H1 (cell line): ENCODE results near the gene RNASEL. TPM values are rescaled to one million over a fixed set of nuclear protein-coding genes. Genes with fewer than 3 reads are reported as not detected.

Source experiments
- CTCF ChIA-PET: fragments of 300-600 bp; sonication (Branson Sonifier 250); formaldehyde crosslinking; loops from one replicate; lab custom pipeline; 2021; ENCODE audit not compliant: partially characterized antibody; lab: Charles Lee
- POLR2A ChIA-PET: fragments of 300-600 bp; sonication (Branson Sonifier 250); formaldehyde crosslinking; loops from one replicate; lab custom pipeline; 2021; ENCODE audit warnings: inconsistent platforms; ENCODE audit not compliant: partially characterized antibody; lab: Charles Lee
- DNase-seq, 2 experiments: peaks; one replicate each; pipeline versions ENCODE4 v3.0.0 to v3.0.0-alpha.2; 2010 to 2022; ENCODE audit warnings: low spot score in 2 of 2, low read depth in 1 of 2, mixed read lengths in 1 of 2
- FAIRE-seq: peaks from 2 replicates; lab custom pipeline; 2011; peaks lifted over from hg19 to GRCh38; lab: Jason Lieb, UNC
- H2AFZ ChIP-seq: 2 replicates; pipeline ENCODE4 v1.8.1; 2012; ENCODE audit warnings: low read length, inconsistent platforms
- H2AK5ac ChIP-seq: 2 replicates; pipeline ENCODE4 v1.6.1; 2013; ENCODE audit warnings: low read depth, low read length
- H2BK120ac ChIP-seq: replicated peaks from 2 replicates; pipeline ENCODE3; 2013; ENCODE audit warnings: low read depth, low read length, inconsistent platforms
- H2BK12ac ChIP-seq: 2 replicates; pipeline ENCODE4 v1.6.1; 2013; ENCODE audit warnings: low read depth, low read length
- H2BK15ac ChIP-seq: 2 replicates; pipeline ENCODE4 v1.6.1; 2013; ENCODE audit warnings: low read length
- H2BK20ac ChIP-seq: 2 replicates; pipeline ENCODE4 v1.6.1; 2013; ENCODE audit warnings: low read length
- H2BK5ac ChIP-seq: 2 replicates; pipeline ENCODE4 v1.6.1; 2013; ENCODE audit warnings: low read depth, low read length
- H3K14ac ChIP-seq: 2 replicates; pipeline ENCODE4 v1.6.1; 2013; ENCODE audit warnings: inconsistent platforms; ENCODE audit not compliant: insufficient read length
- H3K18ac ChIP-seq: 2 replicates; pipeline ENCODE4 v1.6.1; 2013; ENCODE audit warnings: low read length; ENCODE audit errors: extremely low read depth
- H3K23ac ChIP-seq: 2 replicates; pipeline ENCODE4 v1.6.1; 2013; ENCODE audit warnings: inconsistent platforms; ENCODE audit not compliant: insufficient read length
- H3K23me2 ChIP-seq: 2 replicates; pipeline ENCODE4 v1.6.1; 2013; ENCODE audit warnings: low read depth, low read length
- H3K27ac ChIP-seq: 2 replicates; pipeline ENCODE4 v1.6.1; 2011; ENCODE audit warnings: low read depth, low read length, inconsistent platforms
- H3K27me3 ChIP-seq, 4 experiments: replicated peaks in 1 of 4; 1 replicate in 1 of 4; 2 replicates in 3 of 4; pipeline versions ENCODE4 v1.6.1 to v1.8.1; 2011 to 2013; ENCODE audit warnings: low read length in 3 of 4, mild to moderate bottlenecking in 3 of 4, inconsistent platforms in 2 of 4, mixed read lengths in 2 of 4, moderate library complexity in 1 of 4; ENCODE audit not compliant: control insufficient read depth in 3 of 4, insufficient read depth in 3 of 4; ENCODE audit errors: extremely low read depth in 1 of 4
- H3K36me3 ChIP-seq, 4 experiments: 2 replicates each; pipeline versions ENCODE4 v1.6.1 to v1.8.1; 2011 to 2013; ENCODE audit warnings: mild to moderate bottlenecking in 4 of 4, low read length in 3 of 4, moderate library complexity in 2 of 4, control low read depth in 1 of 4, inconsistent platforms in 1 of 4; ENCODE audit not compliant: insufficient read depth in 4 of 4, control insufficient read depth in 2 of 4
- H3K4ac ChIP-seq: replicated peaks from 2 replicates; pipeline ENCODE3; 2013; ENCODE audit warnings: low read length, low read depth, mixed read lengths, inconsistent platforms; ENCODE audit not compliant: insufficient read length
- H3K4me1 ChIP-seq, 4 experiments: replicated peaks in 1 of 4; 1 replicate in 1 of 4; 2 replicates in 3 of 4; pipeline versions ENCODE4 v1.6.1 to v1.8.1; 2011 to 2013; ENCODE audit warnings: low read length in 3 of 4, inconsistent platforms in 2 of 4, mixed read lengths in 1 of 4; ENCODE audit not compliant: insufficient read depth in 4 of 4, control insufficient read depth in 3 of 4
- H3K4me2 ChIP-seq, 2 experiments: 2 replicates each; pipeline versions ENCODE4 v1.6.1 to v1.8.1; 2011 to 2013; ENCODE audit warnings: low read depth in 2 of 2, low read length in 2 of 2, control low read depth in 1 of 2, inconsistent platforms in 1 of 2, mild to moderate bottlenecking in 1 of 2; ENCODE audit not compliant: insufficient read depth in 1 of 2
- H3K4me3 ChIP-seq, 4 experiments: fragments of 200-600, 300-600 bp in 1 of 4; sonication (generic), shearing (Covaris generic), sonication (Bioruptor Twin) in 1 of 4; 2 replicates each; pipeline versions ENCODE4 v1.5.1 to v1.8.1; 2011 to 2016; ENCODE audit warnings: low read length in 4 of 4, low read depth in 3 of 4, control low read depth in 2 of 4, inconsistent platforms in 2 of 4, mild to moderate bottlenecking in 2 of 4, mixed read lengths in 1 of 4, moderate library complexity in 1 of 4; ENCODE audit not compliant: insufficient read depth in 2 of 4; ENCODE audit errors: extremely low read depth in 1 of 4
- H3K56ac ChIP-seq: replicated peaks from 2 replicates; pipeline ENCODE3; 2013; ENCODE audit warnings: low read depth, mild to moderate bottlenecking, mixed read lengths, low read length, inconsistent platforms; ENCODE audit not compliant: insufficient read length
- H3K79me1 ChIP-seq: 2 replicates; pipeline ENCODE4 v1.6.1; 2013; ENCODE audit warnings: low read depth, low read length, control low read depth
- H3K79me2 ChIP-seq, 2 experiments: 2 replicates each; pipeline versions ENCODE4 v1.6.1 to v1.8.1; 2012 to 2013; ENCODE audit warnings: low read length in 2 of 2, mild to moderate bottlenecking in 2 of 2, inconsistent platforms in 1 of 2; ENCODE audit not compliant: insufficient read depth in 2 of 2, control insufficient read depth in 1 of 2
- H3K9ac ChIP-seq, 4 experiments: replicated peaks in 1 of 4; 1 replicate in 1 of 4; 2 replicates in 3 of 4; pipeline versions ENCODE4 v1.6.1 to v1.8.1; 2011 to 2013; ENCODE audit warnings: low read depth in 3 of 4, low read length in 3 of 4, control low read depth in 2 of 4, mild to moderate bottlenecking in 2 of 4, moderate library complexity in 2 of 4, inconsistent platforms in 1 of 4; ENCODE audit errors: extremely low read depth in 1 of 4
- H3K9me3 ChIP-seq, 2 experiments: 2 replicates each; pipeline versions ENCODE4 v1.6.1 to v1.8.1; 2012 to 2013; ENCODE audit warnings: mild to moderate bottlenecking in 2 of 2, moderate library complexity in 2 of 2, control low read depth in 1 of 2, inconsistent platforms in 1 of 2, low read depth in 1 of 2, low read length in 1 of 2, mixed read lengths in 1 of 2; ENCODE audit not compliant: insufficient read depth in 2 of 2
- H4K20me1 ChIP-seq, 2 experiments: replicated peaks in 1 of 2; 2 replicates each; pipeline versions ENCODE3 to v1.8.1; 2011 to 2013; ENCODE audit warnings: inconsistent platforms in 2 of 2, low read length in 2 of 2, mild to moderate bottlenecking in 1 of 2; ENCODE audit not compliant: insufficient read depth in 2 of 2, control insufficient read depth in 1 of 2
- H4K5ac ChIP-seq: 2 replicates; pipeline ENCODE4 v1.6.1; 2013; ENCODE audit warnings: low read length, low read depth, mixed read lengths, inconsistent platforms; ENCODE audit not compliant: insufficient read length
- H4K8ac ChIP-seq: 2 replicates; pipeline ENCODE4 v1.8.0; 2013; ENCODE audit warnings: mild to moderate bottlenecking, moderate library complexity, low read length, inconsistent platforms; ENCODE audit not compliant: insufficient read depth; ENCODE audit errors: extremely low read depth
- H4K91ac ChIP-seq: replicated peaks from 2 replicates; pipeline ENCODE3; 2013; ENCODE audit warnings: low read length, mixed read lengths, inconsistent platforms; ENCODE audit not compliant: insufficient read length
- BACH1 ChIP-seq: IDR thresholded peaks from 2 replicates; pipeline ENCODE4 v1.6.1; 2012; ENCODE audit warnings: low read length, improper control_type of control experiment
- CBX8 ChIP-seq: fragments of 300-800, 300-1000 bp; sonication (generic); IDR thresholded peaks from 2 replicates; pipeline ENCODE4 v1.7.1; 2016; ENCODE audit warnings: low read depth, low read length, borderline replicate concordance
- NANOG ChIP-seq: IDR thresholded peaks from 2 replicates; pipeline ENCODE4 v1.6.1; 2011; ENCODE audit warnings: low read length, low read depth, mild to moderate bottlenecking, inconsistent platforms; ENCODE audit not compliant: insufficient read depth, poor library complexity, severe bottlenecking
- RNF2 ChIP-seq: fragments of 200-900, 300-1000 bp; sonication (generic); IDR thresholded peaks from 2 replicates; pipeline ENCODE4 v1.7.1; 2016; ENCODE audit warnings: borderline replicate concordance, low read depth, mild to moderate bottlenecking, antibody characterized with exemption, low read length; ENCODE audit not compliant: poor library complexity, severe bottlenecking; ENCODE audit errors: missing control alignments
- SIN3A ChIP-seq, 2 experiments: IDR thresholded peaks in 1 of 2; conservative IDR thresholded peaks in 1 of 2; 2 replicates each; pipeline ENCODE4 v1.6.1; 2011 to 2012; ENCODE audit warnings: low read length in 2 of 2, improper control_type of control experiment in 1 of 2, low read depth in 1 of 2, mild to moderate bottlenecking in 1 of 2
- WGBS, 2 experiments: shearing (Covaris generic) in 1 of 2; methylation state at CpG; one replicate each; pipeline versions ENCODE4 v1.1.6 to v1.1.7; 2013 to 2015; ENCODE audit warnings: low lambda C conversion rate in 2 of 2, mixed read lengths in 2 of 2, inconsistent platforms in 1 of 2, low coverage in 1 of 2, missing lambda C conversion rate in 1 of 2; ENCODE audit not compliant: insufficient replicate concordance in 2 of 2, insufficient coverage in 1 of 2, insufficient read length in 1 of 2; ENCODE audit errors: extremely low coverage in 1 of 2, missing lambda C conversion rate in 1 of 2; 5-methylcytosine and 5-hydroxymethylcytosine counted together
- polyA plus RNA-seq, 7 experiments: library from polyadenylated mRNA; depleted of rRNA in 3 of 7; stranded (reverse) in 5 of 7; unstranded in 2 of 7; fragments of >200 nt in 5 of 7; fragments of 200-250 nt in 2 of 7; gene quantifications; 1 replicate in 5 of 7; 2 replicates in 1 of 7; 4 replicates in 1 of 7; pipeline versions ENCODE4 v1.2.1 to v1.2.3, GENCODE V29; 2011 to 2013; ENCODE audit warnings: missing spikeins in 2 of 7, mixed read lengths in 2 of 7
- total RNA-seq: library from RNA; stranded (reverse); fragmentation: NEBNext Ultra II Directional; extraction: Animal tissue kit (Norgen Biotek cat#: 25700); gene quantifications from 2 replicates; pipeline ENCODE4 v1.2.1, GENCODE V29; 2021
- TF ChIP-seq, protein P1 (sequence below): IDR thresholded peaks from 2 replicates; pipeline ENCODE4 v1.6.1; 2012; ENCODE audit warnings: inconsistent platforms

RNASEL gene
- total and polyA plus RNA-seq, 2 of the 8 experiments (the other 6 are each of a cell fraction or from before 2014, with no cell fraction given) = 0.39 to 0.78 TPM

- POLR2A ChIA-PET = interaction anchor here (1.0 to 15.0 kb wide), 5 partner anchors 10 to 200 kb away, joined by 3 to 231 read pairs (median 6); partner anchors contain the start of gene NPL
- Histone ChIP-seq H3K56ac (no peak overlapping the region), H3K4me1 (peaks cover 0 to 5% (median 2%) of the 10 kb centered on the region in 4 experiments; a peak in 3 of 7 replicates), H2BK20ac (no peak overlapping the region), H3K4me3 (no peak overlapping the region), H3K36me3 (peaks cover 9 to 15% (median 10%) of the 10 kb centered on the region in 4 experiments; a peak in 5 of 8 replicates), H2BK12ac (0 out of 2 replicates have a peak overlapping the region, but pooled peaks have one; percentile 13), H2BK5ac (0 out of 2 replicates have a peak overlapping the region, but pooled peaks have one; percentile 21), H2AK5ac (no peak overlapping the region), H3K27me3 (no peaks in the 10 kb centered on the region), H4K91ac (no peak overlapping the region), H3K4ac (no peak overlapping the region), H2AFZ (no peak overlapping the region), H4K20me1 (peaks cover 2 to 4% of the 10 kb centered on the region in 2 experiments), H3K23ac (no peak overlapping the region), H3K14ac (no peak overlapping the region), H3K79me1 (no peaks in the 10 kb centered on the region), H3K79me2 (no peaks in the 10 kb centered on the region), H4K8ac (no peak overlapping the region), H3K9me3 (no peaks in the 10 kb centered on the region), H3K9ac (no peak overlapping the region), H3K23me2 (no peaks in the 10 kb centered on the region), H4K5ac (no peak overlapping the region), H3K4me2 (no peak overlapping the region), H2BK120ac (no peak overlapping the region), H2BK15ac (no peak overlapping the region), H3K27ac (no peak overlapping the region), H3K18ac (no peak overlapping the region)
- FAIRE-seq (no peak), DNase-seq (no peak)
- CTCF ChIA-PET = interaction anchor here (0.6 to 37.1 kb wide), 26 partner anchors 10 to 513 kb away, joined by 3 to 1131 read pairs (median 8); partner anchors contain the start of genes NPL and RGS16
- WGBS, 2 experiments = 85% methylated on average over 6 of the region's 6 CpGs; no CpG with 5 or more reads in 1 of the 2 experiments
- TF ChIP-seq SIN3A (conservative IDR thresholded peaks at IDR 0.05 in 1 of 2, IDR thresholded peaks at IDR 0.05 in 1 of 2; ENCODE audit: low read depth in 1 of 2, low read length in 2 of 2) = no peak
- no peak for TF ChIP-seq BACH1
- TF ChIP-seq, protein P1, sequence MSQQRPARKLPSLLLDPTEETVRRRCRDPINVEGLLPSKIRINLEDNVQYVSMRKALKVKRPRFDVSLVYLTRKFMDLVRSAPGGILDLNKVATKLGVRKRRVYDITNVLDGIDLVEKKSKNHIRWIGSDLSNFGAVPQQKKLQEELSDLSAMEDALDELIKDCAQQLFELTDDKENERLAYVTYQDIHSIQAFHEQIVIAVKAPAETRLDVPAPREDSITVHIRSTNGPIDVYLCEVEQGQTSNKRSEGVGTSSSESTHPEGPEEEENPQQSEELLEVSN = no peak
- no peak for TF ChIP-seq NANOG
- TF ChIP-seq RNF2 = no peak
- TF ChIP-seq CBX8 = no peak
Observed at GRCh38 chr1:182596934-182597333, 7.9 kb upstream of the RNASEL start.
